ENCODE data around the gene ADAMTSL3. TPM values are rescaled to one million over a fixed set of nuclear protein-coding genes. Genes with fewer than 3 reads are reported as not detected.
A peak's percentile ranks its signal among the peaks of the same experiment; 100 is the strongest.

Gene ADAMTSL3
- total and polyA plus RNA-seq, 11 donors, result 1.3 to 13.2 (median 7.3) TPM

DNA sequence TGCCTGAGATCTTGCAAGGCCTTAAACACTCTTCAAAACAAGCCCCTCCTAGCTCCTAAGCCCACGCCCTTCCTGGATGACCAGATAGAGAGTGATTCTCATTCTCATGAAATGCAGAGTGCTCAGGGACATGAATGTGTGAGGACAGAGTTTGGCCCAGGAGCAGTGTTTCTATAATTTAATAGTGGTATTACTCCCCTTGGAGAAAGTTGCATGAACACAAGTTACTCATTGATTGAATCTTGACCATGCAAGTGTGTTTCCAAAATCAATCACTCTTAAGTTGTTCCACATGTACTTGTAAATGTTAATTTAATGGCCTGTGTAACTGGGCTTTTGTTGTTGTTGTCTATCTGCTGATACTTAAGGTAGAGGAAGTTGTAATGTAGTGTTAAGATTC, 181.6 kb downstream of the ADAMTSL3 start:
- 80 to 91% (median 87%) methylated on average over 1 of the region's 1 CpG for WGBS, 4 donors
- H3K4me1 ChIP-seq, result no peaks in the 10 kb centered on the region
- intact Hi-C loops (cut with DNase I), result loop anchor here in 2 of 10 donors (10.0 kb wide), 3 partner anchors 61 to 261 kb away; no protein-coding TSS in a partner anchor
- ATAC-seq (no peak), DNase-seq (no peak)
- no peak overlapping the region for H3K4me3 ChIP-seq
- no peaks in the 10 kb centered on the region for H3K27me3 ChIP-seq
- no peak overlapping the region for H3K27ac ChIP-seq
- TF ChIP-seq, protein P1, sequence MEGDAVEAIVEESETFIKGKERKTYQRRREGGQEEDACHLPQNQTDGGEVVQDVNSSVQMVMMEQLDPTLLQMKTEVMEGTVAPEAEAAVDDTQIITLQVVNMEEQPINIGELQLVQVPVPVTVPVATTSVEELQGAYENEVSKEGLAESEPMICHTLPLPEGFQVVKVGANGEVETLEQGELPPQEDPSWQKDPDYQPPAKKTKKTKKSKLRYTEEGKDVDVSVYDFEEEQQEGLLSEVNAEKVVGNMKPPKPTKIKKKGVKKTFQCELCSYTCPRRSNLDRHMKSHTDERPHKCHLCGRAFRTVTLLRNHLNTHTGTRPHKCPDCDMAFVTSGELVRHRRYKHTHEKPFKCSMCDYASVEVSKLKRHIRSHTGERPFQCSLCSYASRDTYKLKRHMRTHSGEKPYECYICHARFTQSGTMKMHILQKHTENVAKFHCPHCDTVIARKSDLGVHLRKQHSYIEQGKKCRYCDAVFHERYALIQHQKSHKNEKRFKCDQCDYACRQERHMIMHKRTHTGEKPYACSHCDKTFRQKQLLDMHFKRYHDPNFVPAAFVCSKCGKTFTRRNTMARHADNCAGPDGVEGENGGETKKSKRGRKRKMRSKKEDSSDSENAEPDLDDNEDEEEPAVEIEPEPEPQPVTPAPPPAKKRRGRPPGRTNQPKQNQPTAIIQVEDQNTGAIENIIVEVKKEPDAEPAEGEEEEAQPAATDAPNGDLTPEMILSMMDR (IDR thresholded peaks at IDR 0.05), result no peak
- no peak for TF ChIP-seq POLR2A (IDR thresholded peaks at IDR 0.05)
- peaks cover 0 to 3% (median 0%) of the 10 kb centered on the region in 9 donors for H3K36me3 ChIP-seq
- no peaks in the 10 kb centered on the region for H3K9me3 ChIP-seq

DNA sequence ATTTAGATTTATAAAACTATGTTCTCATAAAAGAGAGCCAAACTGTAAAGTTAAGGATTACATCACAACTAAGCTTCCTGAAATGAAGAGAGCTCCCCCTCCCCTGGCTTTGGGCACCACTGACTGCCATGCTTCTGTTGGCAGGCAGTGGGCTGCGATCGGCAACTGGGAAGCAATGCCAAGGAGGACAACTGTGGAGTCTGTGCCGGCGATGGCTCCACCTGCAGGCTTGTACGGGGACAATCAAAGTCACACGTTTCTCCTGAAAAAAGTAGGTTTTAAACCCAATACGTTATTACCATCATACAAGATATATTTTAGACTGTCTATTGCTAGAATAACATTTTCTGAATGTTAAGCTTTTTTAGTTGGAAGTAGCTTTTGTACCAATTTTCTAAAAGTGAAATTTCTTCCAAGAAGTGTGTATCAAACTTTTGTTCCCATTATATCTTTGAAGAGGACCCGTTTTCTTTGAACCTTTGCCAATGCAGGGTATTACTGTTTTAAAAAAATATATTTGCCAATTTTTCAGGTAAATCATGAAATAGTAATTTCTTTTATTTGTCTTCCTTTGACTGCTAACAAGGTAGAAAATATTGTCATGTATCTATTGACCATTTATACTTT, 184.1 kb downstream of the ADAMTSL3 start:
- Histone ChIP-seq H3K36me3 (peaks cover 0 to 3% (median 0%) of the 10 kb centered on the region in 9 donors), H3K27ac (no peak overlapping the region), H3K4me1 (peaks cover 0 to 10% (median 5%) of the 10 kb centered on the region in 12 donors), H3K27me3 (no peaks in the 10 kb centered on the region), H3K9me3 (no peaks in the 10 kb centered on the region), H3K4me3 (no peak overlapping the region)
- peak in 3 of 4 donors; percentile 53 to 71 (median 63) for ATAC-seq
- TF ChIP-seq POLR2A (IDR thresholded peaks at IDR 0.05), result no peak
- TF ChIP-seq, protein P1 (IDR thresholded peaks at IDR 0.05), result peak; percentile 16 to 62 (median 38)
- WGBS, 4 donors, result 23 to 42% (median 25%) methylated on average over 8 of the region's 8 CpGs
- DNase-seq, result peak in 3 of 5 donors; percentile 33 to 55 (median 42)
- intact Hi-C loops (cut with DNase I), result loop anchor here in 2 of 10 donors (10.0 kb wide), 3 partner anchors 63 to 263 kb away; no protein-coding TSS in a partner anchor

DNA sequence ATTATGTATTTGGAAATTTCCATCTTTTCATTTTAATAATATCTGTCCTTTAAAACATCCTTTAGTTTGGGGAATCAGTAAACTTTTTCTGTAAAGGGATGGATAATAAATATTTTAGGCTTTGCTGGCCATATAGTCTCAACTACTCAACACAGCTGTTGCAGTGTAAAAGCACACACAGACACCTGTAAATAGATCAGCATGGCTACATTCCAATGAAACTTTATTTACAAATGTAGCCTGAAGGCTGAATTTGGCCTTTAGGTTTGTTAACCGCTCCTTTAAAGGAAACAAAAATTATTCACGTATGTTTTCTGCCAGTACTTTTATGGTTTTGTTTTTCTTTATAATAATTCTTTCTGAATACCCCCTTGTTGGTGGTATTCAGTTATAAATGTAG, 184.8 kb downstream of the ADAMTSL3 start:
- H3K9me3 ChIP-seq, result no peaks in the 10 kb centered on the region
- no peak for ATAC-seq
- H3K4me1 ChIP-seq, result peaks cover 0 to 17% (median 9%) of the 10 kb centered on the region in 12 donors
- H3K27ac ChIP-seq, result no peak overlapping the region
- H3K27me3 ChIP-seq, result no peaks in the 10 kb centered on the region
- no peak for DNase-seq
- TF ChIP-seq POLR2A (IDR thresholded peaks at IDR 0.05), result no peak
- TF ChIP-seq, protein P1 (IDR thresholded peaks at IDR 0.05), result no peak
- H3K4me3 ChIP-seq, result no peak overlapping the region
- 90 to 96% (median 93%) methylated on average over 2 of the region's 2 CpGs for WGBS, 4 donors
- H3K36me3 ChIP-seq, result peaks cover 0 to 3% (median 0%) of the 10 kb centered on the region in 9 donors
- intact Hi-C loops (cut with DNase I), result loop anchor here in 2 of 10 donors (10.0 kb wide), 3 partner anchors 64 to 264 kb away; no protein-coding TSS in a partner anchor

DNA sequence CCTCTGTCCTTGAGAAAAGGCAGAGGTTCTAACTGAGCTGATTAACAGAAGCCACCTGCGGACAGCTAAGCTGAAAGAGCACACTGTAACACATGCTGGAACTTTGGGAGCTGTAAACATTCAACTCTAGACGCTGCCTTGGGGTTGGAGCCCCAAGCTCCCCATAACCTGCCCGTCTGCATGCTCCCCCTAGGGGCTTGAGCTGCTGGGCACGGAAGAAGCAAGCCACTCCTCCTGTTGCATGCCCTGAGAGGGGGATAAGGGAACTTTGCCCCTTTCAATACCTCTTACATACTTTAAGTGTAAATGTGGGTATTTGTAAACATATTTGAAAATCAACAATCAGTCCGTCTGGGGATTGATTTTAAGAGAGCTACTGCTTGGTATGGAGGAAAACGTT, 188.4 kb downstream of the ADAMTSL3 start:
- no peak overlapping the region for H3K4me3 ChIP-seq
- peaks cover 0 to 46% (median 16%) of the 10 kb centered on the region in 12 donors for H3K4me1 ChIP-seq
- no peak for ATAC-seq
- 59 to 81% (median 74%) methylated on average over 6 of the region's 6 CpGs for WGBS, 4 donors
- intact Hi-C loops (cut with DNase I), result loop anchor here in 2 of 10 donors (10.0 kb wide), 1 partner anchor 187 kb away; the partner anchor contains the start of gene ADAMTSL3 (in 2 of the 2)
- H3K9me3 ChIP-seq, result no peaks in the 10 kb centered on the region
- no peak for DNase-seq
- no peaks in the 10 kb centered on the region for H3K27me3 ChIP-seq
- H3K36me3 ChIP-seq, result peaks cover 0 to 3% (median 0%) of the 10 kb centered on the region in 9 donors
- TF ChIP-seq POLR2A (IDR thresholded peaks at IDR 0.05), result no peak
- TF ChIP-seq, protein P1 (IDR thresholded peaks at IDR 0.05), result no peak
- H3K27ac ChIP-seq, result peak overlapping the region in 1 of 12 donors; percentile 76

Data from heart left ventricle (tissue), 16 donors.